HCT116 (cell line): ENCODE measurements around the gene TMEM131.

Source experiments
- EZH2 ChIP-seq: fragments of 200-600 bp; sonication (generic); IDR thresholded peaks from 2 replicates; pipeline ENCODE4 v1.6.1; 2017; ENCODE audit warnings: antibody characterized with exemption, mixed run types
- JUND ChIP-seq: IDR thresholded peaks from 2 replicates; pipeline ENCODE4 v1.6.1; 2012
- POLR2AphosphoS5 ChIP-seq: IDR thresholded peaks from 2 replicates; pipeline ENCODE4 v1.6.1; 2011; ENCODE audit warnings: mild to moderate bottlenecking, low read depth, low read length, moderate library complexity
- RAD21 ChIP-seq: IDR thresholded peaks from 2 replicates; pipeline ENCODE4 v1.6.1; 2012; ENCODE audit warnings: low read depth, mild to moderate bottlenecking

DNA sequence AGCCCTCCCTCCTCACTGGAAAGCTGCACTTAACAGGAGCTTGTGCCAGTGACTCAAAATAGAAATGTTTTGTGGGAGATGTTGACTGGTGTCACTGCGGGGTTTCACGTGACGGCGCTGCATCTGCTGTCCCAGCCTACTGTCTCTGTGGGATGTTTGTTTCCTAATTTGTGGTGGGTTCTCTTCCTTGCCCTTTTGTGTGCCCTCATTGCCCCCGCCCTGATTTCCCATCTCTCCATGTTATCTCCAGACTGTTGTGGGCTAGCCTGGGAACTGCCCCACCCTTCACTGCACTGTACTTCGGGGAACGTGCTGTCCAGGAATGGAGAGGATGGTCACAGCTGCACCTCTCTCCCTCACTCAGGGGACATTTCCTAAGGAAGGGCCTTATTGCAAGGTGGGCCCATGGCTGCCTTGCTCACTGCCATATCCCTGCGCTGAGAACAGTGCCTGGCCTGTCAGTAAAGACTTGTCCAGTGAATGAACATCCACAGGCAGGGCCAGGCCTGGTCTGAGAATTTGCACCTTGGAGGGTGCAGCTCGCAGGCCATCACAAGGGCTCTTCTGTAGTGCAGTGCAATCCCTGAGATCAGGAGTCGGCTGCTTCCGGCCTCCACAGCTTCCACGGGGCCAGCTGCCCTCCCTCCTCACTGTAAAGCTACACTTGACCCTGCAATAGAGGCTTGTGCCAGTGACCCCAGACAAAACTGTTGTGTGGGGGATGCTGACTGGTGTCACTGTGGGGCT is 264.3 kb downstream of the TMEM131 start:
- TF ChIP-seq POLR2AphosphoS5 (no peak), JUND (no peak), RAD21 (no peak), EZH2 (no peak)
